GM06990 (cell line): ENCODE measurements around the gene PCBP1.
"Not testable (repeated sequence)": the region's sequence is repeated elsewhere in the genome, so short reads cannot be mapped to it uniquely, and the experiment has no call there.

ENCODE experiments used
- DNase-seq: peaks from one replicate; pipeline ENCODE4 v3.0.0-alpha.2; 2011; ENCODE audit not compliant: insufficient read length; ENCODE audit errors: extremely low read depth
- H3K27me3 ChIP-seq: replicated peaks from 2 replicates; pipeline ENCODE4 v1.6.0; 2011; ENCODE audit warnings: low read length; ENCODE audit not compliant: control insufficient read depth, insufficient read depth
- H3K36me3 ChIP-seq: 2 replicates; pipeline ENCODE4 v1.5.1; 2011; ENCODE audit warnings: low read length; ENCODE audit not compliant: control insufficient read depth, insufficient read depth
- H3K4me3 ChIP-seq: replicated peaks from 2 replicates; pipeline ENCODE4 v1.5.1; 2011; ENCODE audit warnings: low read depth, mild to moderate bottlenecking, control low read depth, low read length
- CTCF ChIP-seq: IDR thresholded peaks from 2 replicates; pipeline ENCODE4 v1.5.1; 2011; ENCODE audit warnings: low read length, control low read depth, mild to moderate bottlenecking, inconsistent platforms; ENCODE audit not compliant: insufficient read depth, poor library complexity, severe bottlenecking

PCBP1 gene

GRCh38 chr2:70103531-70104061, 16.3 kb downstream of the PCBP1 start:
- no peaks in the 10 kb centered on the region for H3K36me3 ChIP-seq
- no peak for DNase-seq
- H3K4me3 ChIP-seq: peak overlapping the region; percentile 40
- no peak for TF ChIP-seq CTCF
- H3K27me3 ChIP-seq: no peaks in the 10 kb centered on the region

- no peak for TF ChIP-seq CTCF
- Histone ChIP-seq H3K4me3 (peak overlapping the region; percentile 40), H3K27me3 (no peaks in the 10 kb centered on the region), H3K36me3 (no peaks in the 10 kb centered on the region)
- no peak for DNase-seq
Measured at GRCh38 chr2:70104231-70105111, 17.2 kb downstream of the PCBP1 start.

GRCh38 chr2:70106138-70106537, 18.9 kb downstream of the PCBP1 start:
- H3K27me3 ChIP-seq, DNase-seq, H3K4me3 ChIP-seq, H3K36me3 ChIP-seq: not testable (repeated sequence)

GRCh38 chr2:70110397-70110796, 23.1 kb downstream of the PCBP1 start:
- not testable (repeated sequence) for H3K27me3 ChIP-seq, H3K36me3 ChIP-seq, DNase-seq, H3K4me3 ChIP-seq

- TF ChIP-seq CTCF: no peak
- Histone ChIP-seq H3K4me3 (no peak overlapping the region), H3K36me3 (no peaks in the 10 kb centered on the region), H3K27me3 (no peaks in the 10 kb centered on the region)
- DNase-seq: no peak
Measured at GRCh38 chr2:70111752-70112591, 24.7 kb downstream of the PCBP1 start.

GRCh38 chr2:70113359-70114070, 26.2 kb downstream of the PCBP1 start:
- no peak for TF ChIP-seq CTCF
- Histone ChIP-seq H3K4me3 (no peak overlapping the region), H3K27me3 (no peaks in the 10 kb centered on the region), H3K36me3 (no peaks in the 10 kb centered on the region)
- DNase-seq: no peak
